Lower lobe of right lung (tissue), 2 donors: Measurements from ENCODE around the gene C1orf56. TPM values are rescaled to one million over a fixed set of nuclear protein-coding genes. Genes with fewer than 3 reads are reported as not detected.

Source experiments
- ATAC-seq, 2 donors: fragments of 200-7000 bp; cut with Tn5 transposase; one replicate each; pipeline ENCODE4 v1.9.1; 2020 to 2022; ENCODE audit warnings: mild to moderate bottlenecking in 2 of 2, moderate library complexity in 2 of 2
- DNase-seq: peaks from one replicate; pipeline ENCODE4 v3.0.0-alpha.2; 2020
- H3K27ac ChIP-seq: fragments of 200-600 bp; one replicate; pipeline ENCODE4 v1.8.0; 2022
- H3K27me3 ChIP-seq: fragments of 200-600 bp; one replicate; pipeline ENCODE4 v1.8.0; 2022; ENCODE audit warnings: low read depth
- H3K36me3 ChIP-seq: fragments of 200-600 bp; one replicate; pipeline ENCODE4 v1.8.0; 2022; ENCODE audit warnings: mild to moderate bottlenecking
- H3K4me1 ChIP-seq: fragments of 200-600 bp; one replicate; pipeline ENCODE4 v1.8.0; 2022
- H3K4me3 ChIP-seq: fragments of 200-600 bp; one replicate; pipeline ENCODE4 v1.8.0; 2022; ENCODE audit warnings: mild to moderate bottlenecking
- H3K9me3 ChIP-seq: fragments of 200-600 bp; one replicate; pipeline ENCODE4 v1.8.0; 2022
- intact Hi-C: fragments of 100-400 bp; cut with DNase I; formaldehyde crosslinking; loops from one replicate; pipeline ENCODE4 v1.11.0; 2022
- total RNA-seq: library from RNA; stranded (reverse); fragmentation: NEBNext Ultra II Directional; extraction: Animal tissue kit (Norgen Biotek cat#: 25700); gene quantifications from one replicate; pipeline ENCODE4 v1.2.1, GENCODE V29; 2021
- TF ChIP-seq, protein P1 (sequence below): fragments of 200-600 bp; IDR thresholded peaks from one replicate; pipeline ENCODE4 v1.8.0; 2022; ENCODE audit warnings: antibody characterized with exemption, mild to moderate bottlenecking
- donor health status: DM: no; HTN: yes; CAD: no; lungs with severe emphysema.

C1orf56 gene
- total RNA-seq, 1 donor from 2014 or later = 4.8 TPM

DNA sequence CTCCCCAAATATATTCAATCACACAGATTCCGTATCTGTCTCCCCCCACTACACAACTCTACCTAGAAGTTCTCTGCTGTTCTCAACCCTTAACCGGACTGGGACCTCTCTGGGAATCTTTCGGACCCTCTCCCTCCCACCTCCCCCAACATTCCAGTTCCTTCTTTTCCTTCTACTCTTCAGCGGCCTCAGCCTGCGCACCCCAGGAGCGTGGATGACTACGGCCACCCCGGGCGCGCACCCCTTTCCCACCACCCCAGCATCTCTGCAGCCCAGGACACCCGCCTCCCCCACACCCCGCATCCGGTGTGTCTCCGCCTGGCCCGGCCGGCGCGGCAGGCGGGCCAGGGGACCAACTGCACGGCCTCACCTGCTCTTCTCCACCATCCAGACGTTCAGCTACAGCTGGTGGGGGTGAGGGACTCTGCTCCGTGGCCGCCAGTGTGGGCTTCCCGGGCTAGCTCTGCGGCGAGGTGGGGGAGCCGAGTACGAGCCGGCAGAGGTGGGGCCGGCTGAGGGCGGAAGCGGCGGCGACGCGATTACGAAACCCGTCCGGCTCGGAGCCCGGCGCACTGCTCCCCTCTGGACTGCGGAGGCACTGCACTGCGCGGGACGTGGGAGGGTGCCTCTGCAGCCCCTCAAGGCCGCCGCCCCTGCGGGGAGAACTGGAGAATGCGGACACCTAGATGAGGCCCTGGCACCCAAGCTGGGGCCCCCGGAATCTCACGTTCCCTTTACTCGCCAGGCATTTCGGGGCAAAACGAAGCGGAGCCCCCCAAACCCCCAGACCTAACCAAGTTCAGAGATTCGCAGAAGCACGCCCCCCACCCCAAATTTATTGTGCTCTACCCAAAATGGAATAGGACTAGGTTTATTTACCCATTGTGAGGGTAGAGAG, 11.8 kb downstream of the C1orf56 start, which contains the start of gene CDC42SE1:
TSS of gene CDC42SE1 (minus strand) at position 514 of the 898 bp plus-strand sequence. CDS start 3,892 bp downstream, outside the sequence.
- peak; percentile 96 for ATAC-seq
- peak; percentile 92 for DNase-seq
- peaks cover 29% of the 10 kb centered on the region for H3K36me3 ChIP-seq
- TF ChIP-seq, protein P1, sequence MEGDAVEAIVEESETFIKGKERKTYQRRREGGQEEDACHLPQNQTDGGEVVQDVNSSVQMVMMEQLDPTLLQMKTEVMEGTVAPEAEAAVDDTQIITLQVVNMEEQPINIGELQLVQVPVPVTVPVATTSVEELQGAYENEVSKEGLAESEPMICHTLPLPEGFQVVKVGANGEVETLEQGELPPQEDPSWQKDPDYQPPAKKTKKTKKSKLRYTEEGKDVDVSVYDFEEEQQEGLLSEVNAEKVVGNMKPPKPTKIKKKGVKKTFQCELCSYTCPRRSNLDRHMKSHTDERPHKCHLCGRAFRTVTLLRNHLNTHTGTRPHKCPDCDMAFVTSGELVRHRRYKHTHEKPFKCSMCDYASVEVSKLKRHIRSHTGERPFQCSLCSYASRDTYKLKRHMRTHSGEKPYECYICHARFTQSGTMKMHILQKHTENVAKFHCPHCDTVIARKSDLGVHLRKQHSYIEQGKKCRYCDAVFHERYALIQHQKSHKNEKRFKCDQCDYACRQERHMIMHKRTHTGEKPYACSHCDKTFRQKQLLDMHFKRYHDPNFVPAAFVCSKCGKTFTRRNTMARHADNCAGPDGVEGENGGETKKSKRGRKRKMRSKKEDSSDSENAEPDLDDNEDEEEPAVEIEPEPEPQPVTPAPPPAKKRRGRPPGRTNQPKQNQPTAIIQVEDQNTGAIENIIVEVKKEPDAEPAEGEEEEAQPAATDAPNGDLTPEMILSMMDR = peak; percentile 94
- no peaks in the 10 kb centered on the region for H3K27me3 ChIP-seq
- H3K27ac ChIP-seq = peak within 1 kb of the TSS; percentile 94
- no peaks in the 10 kb centered on the region for H3K9me3 ChIP-seq
- H3K4me1 ChIP-seq = peaks cover 52% of the 10 kb centered on the region
- peak within 1 kb of the TSS; percentile 94 for H3K4me3 ChIP-seq
- intact Hi-C loops = no loop called here

DNA sequence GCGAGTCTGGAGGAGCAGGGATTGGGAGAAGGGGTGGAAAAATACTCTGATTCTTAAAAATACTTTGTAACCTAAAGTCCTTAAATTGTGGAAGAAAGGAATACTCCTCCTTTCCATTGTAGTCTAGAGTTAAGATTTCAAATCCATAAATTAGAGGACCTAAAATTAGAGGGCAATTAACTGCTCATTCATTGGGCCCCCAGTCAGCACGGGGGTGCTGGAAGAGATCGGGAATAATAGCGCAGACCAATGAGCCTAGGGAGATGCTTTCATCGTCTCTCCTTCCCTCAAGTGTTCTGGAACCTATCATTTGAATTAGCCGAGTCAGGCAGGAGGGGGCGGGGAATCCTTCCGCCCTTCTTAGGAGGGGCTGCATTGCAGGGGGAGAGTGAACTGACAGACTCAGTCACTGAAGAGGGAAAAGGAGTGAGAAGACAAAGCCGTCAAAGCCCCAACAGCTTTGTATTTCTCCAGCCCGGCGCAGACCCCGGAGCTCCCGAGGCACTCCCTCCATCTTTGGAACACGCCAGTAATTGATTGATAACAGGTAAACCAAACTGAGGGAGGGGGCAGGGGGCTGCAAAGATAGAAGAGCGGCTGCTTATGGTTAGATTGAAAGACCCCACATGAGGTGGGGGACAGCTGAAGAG, 12.6 kb downstream of the C1orf56 start, which contains the start of gene MLLT11:
TSS of gene MLLT11 (plus strand) at position 391 of the 650 bp plus-strand sequence. CDS start 6,828 bp downstream, outside the sequence.
- peaks cover 21% of the 10 kb centered on the region for H3K36me3 ChIP-seq
- peak in 1 of 2 donors; percentile 10 for ATAC-seq
- intact Hi-C loops = no loop called here
- H3K4me1 ChIP-seq = peaks cover 48% of the 10 kb centered on the region
- H3K27ac ChIP-seq = peak within 1 kb of the TSS; percentile 94
- no peak for DNase-seq
- peak within 1 kb of the TSS; percentile 94 for H3K4me3 ChIP-seq
- no peaks in the 10 kb centered on the region for H3K9me3 ChIP-seq
- TF ChIP-seq, protein P1 = no peak
- H3K27me3 ChIP-seq = no peaks in the 10 kb centered on the region

DNA sequence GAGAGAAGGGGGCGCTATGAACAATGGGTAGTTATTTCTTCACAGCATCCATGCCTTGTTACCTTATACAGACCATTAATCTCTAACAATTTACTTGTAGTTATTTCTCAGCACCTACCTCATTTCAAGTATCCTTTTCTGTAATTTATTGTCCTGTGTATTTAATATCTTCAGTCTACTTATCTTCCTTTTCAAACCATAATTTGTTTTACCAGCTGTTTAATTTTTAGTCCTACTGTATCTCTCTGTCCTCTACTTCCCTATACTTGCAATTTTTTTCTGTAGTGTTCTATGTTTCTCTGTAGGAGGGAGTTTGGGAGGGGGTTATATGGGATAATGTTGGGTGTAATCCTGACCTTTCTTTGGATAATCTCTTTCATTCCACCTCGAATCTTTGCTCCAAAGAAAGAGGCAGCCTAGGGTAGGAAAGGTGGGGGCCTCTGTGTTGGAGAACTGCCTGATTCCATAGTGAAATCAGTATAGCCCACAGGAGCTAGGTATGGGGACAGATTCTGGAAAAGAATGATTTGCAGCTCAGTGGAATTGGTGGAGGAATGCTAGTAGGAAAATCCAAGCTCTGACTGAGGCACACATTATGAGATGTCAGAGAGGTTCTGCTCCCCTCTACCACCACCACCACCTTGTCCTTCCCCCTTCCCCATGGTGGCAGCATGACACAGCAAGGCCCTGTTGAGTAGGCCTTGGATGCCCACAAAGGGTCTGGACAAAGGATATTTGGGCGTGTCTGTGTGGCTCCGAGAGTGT, 13.3 kb downstream of the C1orf56 start:
- intact Hi-C loops = no loop called here
- ATAC-seq (no peak), DNase-seq (no peak)
- H3K27me3 ChIP-seq = no peaks in the 10 kb centered on the region
- no peaks in the 10 kb centered on the region for H3K9me3 ChIP-seq
- H3K4me1 ChIP-seq = peaks cover 40% of the 10 kb centered on the region
- H3K4me3 ChIP-seq = peak overlapping the region; percentile 94
- no peak overlapping the region for H3K27ac ChIP-seq
- H3K36me3 ChIP-seq = peaks cover 14% of the 10 kb centered on the region
- TF ChIP-seq, protein P1 = no peak

DNA sequence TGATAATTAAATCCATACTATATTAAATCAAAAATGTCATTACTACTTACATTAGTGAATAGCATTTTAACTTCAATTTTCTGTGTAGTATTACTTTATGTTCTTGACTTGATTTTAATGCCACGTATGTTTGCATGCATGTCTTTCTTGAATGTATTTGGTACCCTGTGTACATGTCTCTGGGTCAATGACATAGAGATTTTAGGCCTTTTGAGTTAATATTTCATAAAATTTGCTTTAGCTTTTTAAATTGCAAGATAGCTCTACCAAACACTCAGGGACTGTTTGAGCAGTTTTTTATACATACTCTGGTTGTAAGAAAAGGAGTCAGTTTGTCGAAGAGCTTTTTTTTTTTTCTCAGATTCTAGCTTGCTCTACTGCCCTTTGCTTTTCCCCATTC, 14.2 kb downstream of the C1orf56 start:
- peaks cover 6% of the 10 kb centered on the region for H3K36me3 ChIP-seq
- intact Hi-C loops = no loop called here
- H3K4me3 ChIP-seq = no peak overlapping the region
- no peaks in the 10 kb centered on the region for H3K9me3 ChIP-seq
- no peak for DNase-seq
- H3K4me1 ChIP-seq = peaks cover 32% of the 10 kb centered on the region
- TF ChIP-seq, protein P1 = no peak
- H3K27ac ChIP-seq = no peak overlapping the region
- no peak for ATAC-seq
- H3K27me3 ChIP-seq = no peaks in the 10 kb centered on the region

DNA sequence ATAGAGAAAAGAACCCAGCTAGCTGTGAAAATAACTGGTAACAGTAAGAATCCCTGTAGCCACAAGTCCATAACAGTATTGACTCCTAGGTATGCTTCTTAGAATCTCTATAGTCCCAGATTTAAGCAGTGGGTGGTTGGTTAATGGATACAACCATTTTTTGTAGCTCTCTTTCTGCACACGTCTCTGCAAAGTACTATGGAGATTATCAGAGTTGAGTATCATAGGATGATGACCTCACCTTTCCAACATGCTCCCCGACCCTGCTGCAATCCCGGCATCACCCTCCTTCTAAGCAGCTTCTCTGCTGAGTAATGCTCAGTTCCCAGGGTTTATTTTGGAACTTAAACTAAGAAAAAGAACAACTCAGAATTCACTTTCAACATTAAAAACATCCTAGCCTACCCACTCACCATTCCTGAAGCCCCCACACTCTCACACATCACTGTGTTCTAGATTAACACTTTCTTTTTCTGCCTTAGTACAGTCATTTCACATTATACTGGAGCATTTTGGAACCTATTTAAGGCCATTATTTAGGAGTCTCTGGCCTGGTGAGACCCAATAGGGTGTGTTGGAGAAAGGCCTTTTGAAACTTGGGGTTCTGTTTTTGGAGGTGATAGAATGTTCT, 15.3 kb downstream of the C1orf56 start:
- TF ChIP-seq, protein P1 = no peak

More for the DNA sequence above, 15.3 kb downstream of the C1orf56 start:
- DNase-seq (no peak), ATAC-seq (no peak)
- H3K36me3 ChIP-seq = no peaks in the 10 kb centered on the region
- H3K9me3 ChIP-seq = no peaks in the 10 kb centered on the region
- H3K27me3 ChIP-seq = no peaks in the 10 kb centered on the region
- no peak overlapping the region for H3K4me3 ChIP-seq
- intact Hi-C loops = no loop called here
- H3K4me1 ChIP-seq = peaks cover 20% of the 10 kb centered on the region
- no peak overlapping the region for H3K27ac ChIP-seq
